OCI-LY3 (cell line): Measurements from ENCODE around the gene MRTFA.

Experiments used
- H2AFZ ChIP-seq: fragments of 200-600, 300-600 bp; shearing (Covaris generic); 2 replicates; pipeline ENCODE4 v1.6.0; 2014; ENCODE audit warnings: antibody characterized with exemption, low read depth, low read length
- H3K27ac ChIP-seq: fragments of 200-600, 300-600 bp; sonication (generic); 2 replicates; pipeline ENCODE4 v1.5.1; 2014; ENCODE audit warnings: mild to moderate bottlenecking, low read length, moderate library complexity, mixed read lengths
- H3K27me3 ChIP-seq: fragments of 200-600, 300-600 bp; sonication (generic); 2 replicates; pipeline ENCODE4 v1.6.1; 2014; ENCODE audit warnings: low read depth, low read length, mixed read lengths
- H3K36me3 ChIP-seq: fragments of 200-600, 300-600 bp; sonication (generic); replicated peaks from 2 replicates; pipeline ENCODE3; 2014; ENCODE audit warnings: low read depth, low read length, mixed read lengths
- H3K4me1 ChIP-seq: fragments of 300-600, 200-600 bp; sonication (generic); 2 replicates; pipeline ENCODE4 v1.6.1; 2014; ENCODE audit warnings: low read length, mixed read lengths
- H3K4me2 ChIP-seq: fragments of 200-600, 300-600 bp; sonication (generic); 2 replicates; pipeline ENCODE4 v1.6.1; 2014; ENCODE audit warnings: low read length, mixed read lengths
- H3K4me3 ChIP-seq: fragments of 300-600, 200-600 bp; sonication (generic); 2 replicates; pipeline ENCODE4 v1.5.1; 2014; ENCODE audit warnings: antibody characterized with exemption, mild to moderate bottlenecking, low read length, moderate library complexity
- H3K79me2 ChIP-seq: fragments of 300-600, 200-600 bp; shearing (Covaris generic); 2 replicates; pipeline ENCODE4 v1.6.1; 2014; ENCODE audit warnings: mild to moderate bottlenecking, low read length, mixed read lengths
- H3K9ac ChIP-seq: fragments of 300-600, 200-600 bp; shearing (Covaris generic); 2 replicates; pipeline ENCODE4 v1.6.0; 2014; ENCODE audit warnings: mild to moderate bottlenecking, low read length, moderate library complexity
- H3K9me3 ChIP-seq: fragments of 200-600, 300-600 bp; shearing (Covaris generic); 2 replicates; pipeline ENCODE4 v1.6.1; 2014; ENCODE audit warnings: low read length, mixed read lengths; ENCODE audit not compliant: insufficient read depth
- H4K20me1 ChIP-seq: fragments of 200-600, 300-600 bp; sonication (generic); 2 replicates; pipeline ENCODE4 v1.6.1; 2016; ENCODE audit warnings: low read length, mixed read lengths; ENCODE audit not compliant: insufficient read depth
- CTCF ChIP-seq: fragments of 200-600, 300-600 bp; sonication (generic); IDR thresholded peaks from 2 replicates; pipeline ENCODE4 v1.5.1; 2014; ENCODE audit warnings: antibody characterized with exemption, low read length, low read depth
- EZH2phosphoT487 ChIP-seq: fragments of 200-600 bp; shearing (Covaris generic); IDR thresholded peaks from 2 replicates; pipeline ENCODE4 v1.6.1; 2018; ENCODE audit warnings: antibody characterized with exemption, mixed run types, low read depth

MRTFA gene

DNA sequence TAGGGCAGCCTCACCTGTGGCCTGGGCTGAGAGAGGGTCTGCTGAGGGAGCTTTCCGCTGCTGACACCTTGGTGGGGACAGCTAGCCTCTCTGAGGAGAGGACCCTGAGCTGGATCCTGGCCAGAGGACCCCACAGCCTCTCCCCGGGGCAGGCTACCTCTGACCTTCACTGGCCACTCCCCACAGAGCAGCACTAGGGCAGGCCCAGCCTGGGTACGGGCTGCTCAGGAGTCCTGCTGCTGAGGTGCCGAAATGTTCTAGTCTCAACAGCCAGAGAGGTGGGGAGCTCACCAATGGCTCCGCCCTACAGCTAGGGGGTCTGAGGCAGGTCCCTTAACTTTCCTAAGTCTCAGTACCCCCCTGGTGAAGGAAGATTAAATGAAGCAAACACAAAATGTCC is 218.6 kb downstream of the MRTFA start:
- H3K79me2 ChIP-seq = no peaks in the 10 kb centered on the region
- H3K9me3 ChIP-seq = no peaks in the 10 kb centered on the region
- no peaks in the 10 kb centered on the region for H4K20me1 ChIP-seq
- peaks cover 34% of the 10 kb centered on the region for H3K4me1 ChIP-seq
- H3K4me3 ChIP-seq = no peak overlapping the region
- TF ChIP-seq CTCF = no peak
- no peak for TF ChIP-seq EZH2phosphoT487
- no peak overlapping the region for H3K4me2 ChIP-seq
- H3K27ac ChIP-seq = no peak overlapping the region
- H2AFZ ChIP-seq = no peak overlapping the region
- no peak overlapping the region for H3K9ac ChIP-seq
- peaks cover 44% of the 10 kb centered on the region for H3K36me3 ChIP-seq
- no peaks in the 10 kb centered on the region for H3K27me3 ChIP-seq

DNA sequence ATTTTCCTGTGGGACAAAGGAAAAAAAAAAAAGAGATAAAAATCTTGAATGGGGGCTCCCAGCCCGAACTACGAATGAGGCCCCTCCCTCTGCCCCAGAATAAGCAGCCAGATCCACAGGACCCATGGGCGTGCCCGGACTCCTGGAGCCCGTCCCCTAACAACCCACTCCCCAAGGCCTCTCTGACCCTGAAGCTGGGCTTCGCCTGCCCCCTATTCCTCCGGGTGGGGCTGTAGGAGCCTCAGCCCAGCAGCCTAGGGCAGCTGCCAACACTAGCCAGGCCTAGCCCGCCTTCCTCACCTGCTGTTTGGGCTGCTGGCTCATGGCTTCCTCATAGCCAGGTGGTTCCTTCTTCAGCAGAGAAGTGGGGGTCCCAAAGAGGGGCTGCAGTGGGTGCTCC is 219.5 kb downstream of the MRTFA start:
- Histone ChIP-seq H3K79me2 (no peaks in the 10 kb centered on the region), H3K4me3 (no peak overlapping the region), H3K9me3 (no peaks in the 10 kb centered on the region), H3K27me3 (no peaks in the 10 kb centered on the region), H3K4me1 (peaks cover 43% of the 10 kb centered on the region), H4K20me1 (no peaks in the 10 kb centered on the region), H3K4me2 (no peak overlapping the region), H3K27ac (no peak overlapping the region), H3K36me3 (peaks cover 43% of the 10 kb centered on the region), H3K9ac (no peak overlapping the region), H2AFZ (no peak overlapping the region)
- TF ChIP-seq EZH2phosphoT487 (no peak), CTCF (no peak)

DNA sequence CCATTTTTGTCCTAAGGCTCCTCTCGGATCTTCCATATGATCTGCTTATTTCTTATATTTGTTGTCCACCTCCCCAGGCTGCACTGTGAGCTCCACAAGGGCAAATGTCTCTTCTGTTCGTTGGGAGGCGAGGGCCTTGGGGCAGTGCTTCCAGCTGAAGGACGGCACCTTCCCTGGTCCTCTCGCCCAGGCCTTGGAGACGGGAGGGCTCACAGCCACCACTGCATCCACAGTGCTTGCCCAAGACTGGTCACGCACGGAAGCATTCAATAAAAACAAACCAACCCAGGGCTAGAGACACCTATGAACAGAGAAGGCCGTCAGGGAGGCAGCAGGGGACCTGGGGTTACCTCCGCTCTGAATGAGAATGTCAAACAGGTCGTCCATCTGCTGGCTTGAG is 219.9 kb downstream of the MRTFA start:
- Histone ChIP-seq H3K9me3 (no peaks in the 10 kb centered on the region), H3K36me3 (peaks cover 44% of the 10 kb centered on the region), H3K4me1 (peaks cover 47% of the 10 kb centered on the region), H3K79me2 (no peaks in the 10 kb centered on the region), H4K20me1 (no peaks in the 10 kb centered on the region), H3K4me3 (no peak overlapping the region), H3K27ac (no peak overlapping the region), H3K4me2 (no peak overlapping the region), H3K9ac (no peak overlapping the region), H2AFZ (no peak overlapping the region), H3K27me3 (no peaks in the 10 kb centered on the region)
- TF ChIP-seq CTCF = no peak
- no peak for TF ChIP-seq EZH2phosphoT487

GRCh38 chr22:40416267-40416570 is 220.3 kb downstream of the MRTFA start:
- no peaks in the 10 kb centered on the region for H3K79me2 ChIP-seq
- no peaks in the 10 kb centered on the region for H3K27me3 ChIP-seq
- TF ChIP-seq CTCF (no peak), EZH2phosphoT487 (no peak)
- H3K9me3 ChIP-seq = no peaks in the 10 kb centered on the region
- H3K36me3 ChIP-seq = peaks cover 45% of the 10 kb centered on the region
- H2AFZ ChIP-seq = no peak overlapping the region
- no peak overlapping the region for H3K4me2 ChIP-seq
- no peak overlapping the region for H3K9ac ChIP-seq
- no peaks in the 10 kb centered on the region for H4K20me1 ChIP-seq
- H3K4me1 ChIP-seq = peaks cover 47% of the 10 kb centered on the region
- H3K4me3 ChIP-seq = no peak overlapping the region
- H3K27ac ChIP-seq = no peak overlapping the region
